Measurements from ENCODE around the gene DALRD3.

Gene DALRD3

DNA sequence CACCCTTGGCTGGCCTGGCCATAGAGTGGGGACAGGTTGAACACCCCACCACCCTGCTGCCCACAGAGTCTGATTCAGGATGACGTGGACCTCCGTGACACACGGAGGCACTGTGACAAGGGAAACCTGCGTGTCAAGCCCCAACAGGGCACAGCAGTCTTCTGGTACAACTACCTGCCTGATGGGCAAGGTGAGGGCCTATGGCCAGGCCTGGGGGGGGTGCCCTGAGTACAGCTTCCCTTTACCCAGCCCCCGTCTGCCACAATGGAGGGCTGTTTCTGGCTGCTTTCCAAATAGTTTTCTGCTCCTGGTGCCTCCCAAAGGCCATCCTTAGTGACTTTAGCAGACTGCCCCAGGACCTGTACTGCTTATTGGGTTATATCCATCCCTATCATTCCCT, 12.4 kb downstream of the DALRD3 start:
- DNase-seq (ENCODE audit: low spot score): no peak

- DNase-seq (ENCODE audit: low spot score): no peak
These were observed 13.1 kb downstream of the DALRD3 start for GRCh38 chr3:49005303-49005680.

GRCh38 chr3:49004352-49005302, 13.8 kb downstream of the DALRD3 start:
- no peak for DNase-seq (ENCODE audit: low spot score)

- DNase-seq (ENCODE audit: low spot score): no peak
These were observed 17.2 kb downstream of the DALRD3 start for GRCh38 chr3:49001155-49001554.

GRCh38 chr3:48999085-48999858, 19.1 kb downstream of the DALRD3 start:
- no peak for DNase-seq (ENCODE audit: low spot score)

- DNase-seq (ENCODE audit: low spot score): no peak
These were observed 20.4 kb downstream of the DALRD3 start for GRCh38 chr3:48997714-48998637.

GRCh38 chr3:48997102-48997635, 21.2 kb downstream of the DALRD3 start:
- no peak for DNase-seq (ENCODE audit: low spot score)

GRCh38 chr3:48996640-48997039, 21.7 kb downstream of the DALRD3 start:
- no peak for DNase-seq (ENCODE audit: low spot score)

DNA sequence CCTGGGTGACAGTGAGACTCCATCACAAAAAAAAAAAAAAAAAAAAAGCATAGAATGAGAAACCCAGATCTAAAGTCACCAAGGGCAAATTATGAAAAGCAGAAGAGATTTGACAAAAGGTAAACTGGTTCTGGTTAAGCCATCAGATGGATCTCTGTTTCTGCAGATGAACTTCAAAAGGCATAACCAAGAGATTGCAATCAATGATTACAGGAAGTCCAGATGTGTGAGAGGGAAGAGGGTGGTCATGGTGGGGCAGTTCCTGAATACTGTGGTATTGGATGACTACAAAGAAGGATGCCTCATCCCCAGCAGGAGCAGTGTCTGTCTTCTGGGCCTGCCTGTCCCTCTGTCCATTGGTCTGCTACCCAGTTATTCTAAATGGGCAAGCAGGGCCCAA, 24.5 kb downstream of the DALRD3 start:
- no peak for DNase-seq (ENCODE audit: low spot score)

DNA sequence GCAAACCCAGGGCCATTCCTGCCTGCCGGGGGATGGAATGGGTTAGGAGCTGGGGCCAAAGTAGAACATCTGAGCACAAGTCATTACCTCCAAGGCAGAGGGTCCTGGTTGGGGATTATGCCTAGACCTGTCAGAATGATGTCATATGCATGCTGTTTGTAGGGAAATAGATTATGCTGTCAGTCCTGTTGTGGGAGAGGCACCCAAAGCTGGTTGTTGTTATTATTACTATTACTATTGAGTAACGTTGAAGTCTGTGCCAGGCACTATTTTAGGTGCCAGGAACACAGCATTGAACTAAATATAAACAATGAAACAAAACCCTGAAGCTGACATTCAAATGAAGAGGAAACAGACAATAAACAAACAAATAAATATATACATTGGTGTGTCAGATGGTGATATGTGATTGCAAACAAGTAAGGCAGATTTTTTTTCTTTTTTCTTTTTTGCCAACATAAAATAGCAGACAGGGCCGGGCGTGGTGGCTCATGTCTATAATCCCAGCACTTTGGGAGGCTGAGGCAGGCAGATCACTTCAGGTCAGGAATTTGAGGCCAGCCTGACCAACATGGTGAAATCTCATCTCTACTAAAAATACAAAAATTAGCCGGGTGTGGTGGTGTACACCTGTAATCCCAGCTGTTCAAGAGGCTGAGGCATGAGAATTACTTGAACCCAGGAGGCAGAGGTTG, 26.4 kb downstream of the DALRD3 start:
- no peak for DNase-seq (ENCODE audit: low spot score)

DNA sequence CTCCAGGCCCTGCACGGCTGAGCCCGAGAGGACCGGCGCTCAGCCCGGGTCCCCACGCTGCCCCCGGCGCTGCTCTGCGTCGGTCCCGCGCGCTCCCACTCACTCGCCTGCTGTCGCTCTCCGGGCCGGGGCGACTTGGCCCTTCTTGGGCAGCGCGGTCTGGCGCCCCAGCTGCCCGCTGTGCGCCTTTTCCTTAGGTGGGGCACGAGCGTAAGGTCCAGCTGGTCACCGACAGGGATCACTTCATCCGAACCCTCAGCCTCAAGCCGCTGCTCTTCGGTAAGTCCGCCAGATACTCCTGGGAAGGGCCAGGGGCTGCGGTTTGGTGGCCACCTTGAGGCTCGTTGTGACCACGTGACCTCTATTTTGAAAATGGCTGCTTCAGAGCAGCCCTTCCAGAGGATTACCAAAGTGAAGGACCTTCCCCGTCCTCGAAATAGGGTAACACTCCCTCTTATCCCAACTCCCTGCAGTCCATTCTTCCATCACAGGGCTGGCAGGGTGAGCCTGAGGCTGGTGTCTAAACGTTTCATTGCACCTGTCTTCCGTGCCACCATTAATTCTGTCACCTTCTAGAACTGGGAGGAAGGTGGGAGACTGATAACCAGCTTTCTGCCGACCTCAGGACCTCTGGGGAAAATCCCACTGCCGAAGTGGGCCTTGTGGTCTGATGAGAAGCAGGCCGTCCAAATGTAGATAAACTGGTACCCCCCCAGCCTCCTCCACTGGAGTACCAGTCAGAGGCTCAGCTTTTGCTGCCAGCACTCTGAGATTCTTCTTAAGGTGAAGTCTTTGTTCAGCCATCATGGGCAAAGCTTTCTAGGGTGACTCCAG, 27.5 kb downstream of the DALRD3 start:
- no peak for DNase-seq (ENCODE audit: low spot score)

DNA sequence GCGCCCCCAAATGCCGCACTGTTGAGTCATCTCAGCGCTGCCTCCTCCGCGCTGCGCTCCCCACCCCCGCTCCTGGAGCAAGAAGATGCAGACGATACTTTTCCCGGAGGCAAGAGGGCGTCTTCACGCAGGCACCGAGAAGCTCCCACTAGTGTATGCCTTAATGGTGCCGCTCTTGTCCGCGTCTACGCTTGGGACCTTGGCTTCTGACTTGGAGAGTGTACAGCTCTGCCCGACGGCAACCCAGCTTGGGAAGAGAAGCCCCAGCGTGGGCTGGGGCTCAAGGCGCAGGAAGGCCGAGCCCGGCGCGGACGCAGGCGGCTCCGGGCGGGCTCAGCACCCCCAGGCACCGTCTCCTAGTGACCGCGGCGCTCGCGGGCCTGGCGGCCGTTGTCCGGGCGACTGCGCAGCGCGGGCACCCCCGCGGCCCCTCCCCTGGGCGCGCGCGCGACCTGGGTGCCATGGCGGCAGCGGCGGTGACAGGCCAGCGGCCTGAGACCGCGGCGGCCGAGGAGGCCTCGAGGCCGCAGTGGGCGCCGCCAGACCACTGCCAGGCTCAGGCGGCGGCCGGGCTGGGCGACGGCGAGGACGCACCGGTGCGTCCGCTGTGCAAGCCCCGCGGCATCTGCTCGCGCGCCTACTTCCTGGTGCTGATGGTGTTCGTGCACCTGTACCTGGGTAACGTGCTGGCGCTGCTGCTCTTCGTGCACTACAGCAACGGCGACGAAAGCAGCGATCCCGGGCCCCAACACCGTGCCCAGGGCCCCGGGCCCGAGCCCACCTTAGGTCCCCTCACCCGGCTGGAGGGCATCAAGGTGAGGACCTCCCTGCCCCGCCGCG, 28.4 kb downstream of the DALRD3 start, which contains the start of gene P4HTM:
P4HTM (plus strand) TSS at position 446 of the 840 bp plus-strand sequence; CDS start at position 462, 16 bp downstream.
- no peak for DNase-seq (ENCODE audit: low spot score)

- DNase-seq (ENCODE audit: low spot score): no peak
These were observed 29.1 kb downstream of the DALRD3 start for GRCh38 chr3:48989126-48989795.

DNA sequence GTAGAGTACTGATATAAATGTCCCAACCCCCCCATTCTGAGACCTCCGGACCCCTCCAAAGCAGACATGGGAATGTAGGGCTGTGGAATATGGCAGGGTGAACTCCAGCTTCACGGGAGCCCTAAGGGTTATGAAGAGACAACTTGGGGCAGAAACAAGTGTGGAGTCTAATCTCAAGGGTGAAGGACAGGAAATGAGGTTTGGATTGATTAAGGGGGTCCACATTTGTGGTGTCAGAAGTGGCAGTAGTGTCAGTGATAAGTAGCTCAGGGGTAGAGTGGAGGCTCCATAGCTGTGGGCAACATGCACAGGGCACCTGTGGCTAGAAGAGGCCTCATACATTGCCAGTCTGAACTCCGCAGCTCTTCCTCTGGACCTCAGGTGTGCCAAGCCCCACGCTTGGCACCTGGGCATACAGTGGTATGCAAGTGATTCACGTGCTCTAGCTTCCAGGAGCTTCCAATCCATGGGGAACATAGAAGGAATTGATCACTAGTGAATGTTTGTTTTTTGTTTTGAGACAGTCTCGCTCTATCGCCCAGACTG, 32.5 kb downstream of the DALRD3 start:
- no peak for DNase-seq (ENCODE audit: low spot score)

GRCh38 chr3:48984663-48985062, 33.7 kb downstream of the DALRD3 start:
- DNase-seq (ENCODE audit: low spot score): no peak

- no peak for DNase-seq (ENCODE audit: low spot score)
These were observed 35.3 kb downstream of the DALRD3 start for GRCh38 chr3:48983096-48983495.

DNA sequence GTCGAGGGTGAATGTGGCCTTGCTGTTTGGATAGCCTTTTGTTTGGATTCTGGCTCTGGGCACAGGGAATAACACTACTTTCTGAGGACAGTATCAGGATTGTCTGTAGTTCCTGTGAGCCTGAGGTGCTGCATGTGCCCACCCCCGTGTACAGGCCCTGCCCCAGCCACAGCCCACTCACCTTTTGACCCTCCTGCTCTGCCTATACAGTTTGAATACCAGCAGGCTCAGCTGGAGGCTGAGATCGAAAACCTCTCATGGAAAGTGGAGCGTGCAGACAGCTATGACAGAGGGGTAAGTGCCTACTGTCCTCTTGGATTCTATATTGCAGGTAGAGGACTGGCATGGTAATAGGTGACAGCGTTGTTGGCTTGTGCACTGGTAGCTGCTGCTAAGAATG, 35.7 kb downstream of the DALRD3 start:
- no peak for DNase-seq (ENCODE audit: low spot score)

GRCh38 chr3:48982016-48982415, 36.4 kb downstream of the DALRD3 start:
- no peak for DNase-seq (ENCODE audit: low spot score)
